Activated CD8-positive, alpha-beta memory T cell treated with anti-CD3 and anti-CD28 coated beads, Interleukin-2, amount 10 ng/mL, durations not matched to agents 7 days and 5 days (primary cell): Measurements from ENCODE around the gene OR8S1. TPM values are rescaled to one million over a fixed set of nuclear protein-coding genes. Genes with fewer than 3 reads are reported as not detected.
"Not testable (repeated sequence)": the region's sequence is repeated elsewhere in the genome, so short reads cannot be mapped to it uniquely, and the experiment has no call there.

Experiments
- ATAC-seq: fragments of 150-1000 bp; cut with Tn5 transposase; one replicate; pipeline ENCODE4 v1.10.0; 2021; ENCODE audit warnings: moderate library complexity
- CTCF ChIA-PET: fragments of 350-600 bp; sonication (Branson Sonifier 250); formaldehyde crosslinking; loops from one replicate; lab custom pipeline; 2021; ENCODE audit warnings: antibody characterized with exemption; lab: Charles Lee
- DNase-seq: peaks from one replicate; pipeline ENCODE4 v3.0.0-alpha.2; 2020
- H3K27ac Mint-ChIP-seq: one replicate; pipeline ENCODE4 v1.8.0; 2021; ENCODE audit warnings: mild to moderate bottlenecking, mixed read lengths
- H3K27me3 Mint-ChIP-seq: one replicate; pipeline ENCODE4 v1.8.0; 2021; ENCODE audit warnings: mixed read lengths
- H3K36me3 Mint-ChIP-seq: one replicate; pipeline ENCODE4 v1.8.0; 2021; ENCODE audit warnings: mild to moderate bottlenecking, mixed read lengths
- H3K4me1 Mint-ChIP-seq: one replicate; pipeline ENCODE4 v1.8.0; 2021; ENCODE audit warnings: mixed read lengths
- H3K4me3 Mint-ChIP-seq: one replicate; pipeline ENCODE4 v1.8.0; 2021; ENCODE audit warnings: mild to moderate bottlenecking, moderate library complexity, mixed read lengths
- H3K9me3 Mint-ChIP-seq: one replicate; pipeline ENCODE4 v1.8.0; 2022; ENCODE audit warnings: low read depth, mixed read lengths
- total RNA-seq, 2 experiments: library from RNA; stranded (reverse); gene quantifications; one replicate each; pipeline ENCODE4 v1.2.3, GENCODE V29; 2021

The OR8S1 gene
- total RNA-seq, 2 experiments from 2014 or later = not detected

DNA sequence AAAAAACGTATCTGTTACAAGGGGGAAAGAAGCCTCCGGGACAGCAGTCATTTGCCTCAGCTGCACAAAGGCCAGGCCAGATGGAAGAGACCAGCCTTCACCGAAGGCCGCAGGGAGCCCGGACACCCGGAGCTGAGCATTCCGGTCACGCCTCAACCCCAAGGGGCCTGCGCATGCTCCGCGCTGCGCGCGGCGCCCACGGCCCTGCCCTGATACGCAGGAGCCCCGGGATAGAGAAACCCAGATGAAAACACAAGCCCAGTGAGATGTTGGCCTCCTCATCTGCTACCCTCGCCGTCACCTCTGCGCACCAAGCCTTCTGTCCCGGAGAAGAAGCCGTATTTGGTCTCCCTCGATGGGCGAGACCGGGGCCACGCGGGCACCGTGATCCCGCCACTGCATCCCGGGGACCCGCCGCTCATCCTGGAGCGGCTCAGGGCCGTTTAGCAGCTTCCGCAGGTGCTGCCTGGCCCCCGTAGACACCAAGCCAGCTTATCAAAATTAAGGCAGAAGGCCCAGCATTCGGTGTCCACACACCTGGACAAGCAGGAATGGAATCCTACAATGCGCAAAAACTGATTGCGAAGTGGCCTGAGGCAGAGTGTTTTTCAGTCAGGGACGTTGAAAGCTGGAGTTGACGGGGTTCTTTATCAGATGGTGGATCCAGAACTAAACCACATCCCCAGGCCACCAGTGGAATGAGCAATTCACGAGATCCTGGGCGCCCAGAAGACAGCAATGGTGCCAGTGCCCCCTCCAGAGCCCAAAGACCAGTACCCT lies 2.6 kb downstream of the OR8S1 start:
- H3K4me1 Mint-ChIP-seq = peaks cover 2% of the 10 kb centered on the region
- DNase-seq = no peak
- no peak overlapping the region for H3K27ac Mint-ChIP-seq
- H3K4me3 Mint-ChIP-seq = no peak overlapping the region
- no peaks in the 10 kb centered on the region for H3K27me3 Mint-ChIP-seq
- no peaks in the 10 kb centered on the region for H3K36me3 Mint-ChIP-seq
- ATAC-seq = no peak
- no peaks in the 10 kb centered on the region for H3K9me3 Mint-ChIP-seq
- CTCF ChIA-PET = interaction anchor here (1.1 kb wide), 1 partner anchor 14 kb away, joined by 3 read pairs; no protein-coding TSS in a partner anchor

- Mint-ChIP-seq H3K9me3 (no peaks in the 10 kb centered on the region), H3K4me1 (peaks cover 2% of the 10 kb centered on the region), H3K27me3 (peaks cover 2% of the 10 kb centered on the region), H3K27ac (no peak overlapping the region), H3K36me3 (no peaks in the 10 kb centered on the region), H3K4me3 (no peak overlapping the region)
- DNase-seq (no peak), ATAC-seq (no peak)
- CTCF ChIA-PET = no interaction called here
These were observed 7.2 kb downstream of the OR8S1 start for GRCh38 chr12:48532601-48533000.

- Mint-ChIP-seq H3K4me3 (no peak overlapping the region), H3K27ac (no peak overlapping the region), H3K4me1 (peaks cover 7% of the 10 kb centered on the region), H3K27me3 (peaks cover 2% of the 10 kb centered on the region), H3K36me3 (no peaks in the 10 kb centered on the region), H3K9me3 (no peaks in the 10 kb centered on the region)
- ATAC-seq (no peak), DNase-seq (no peak)
- CTCF ChIA-PET = interaction anchor here (0.8 kb wide), 1 partner anchor 81 kb away, joined by 3 read pairs; no protein-coding TSS in a partner anchor
These were observed 11.2 kb downstream of the OR8S1 start for GRCh38 chr12:48536602-48537001.

GRCh38 chr12:48542300-48542928 lies 17.0 kb downstream of the OR8S1 start:
- Mint-ChIP-seq H3K36me3 (no peaks in the 10 kb centered on the region), H3K27me3 (peaks cover 12% of the 10 kb centered on the region), H3K4me1 (peaks cover 5% of the 10 kb centered on the region), H3K27ac (no peak overlapping the region), H3K9me3 (no peaks in the 10 kb centered on the region), H3K4me3 (no peak overlapping the region)
- no peak for ATAC-seq
- CTCF ChIA-PET = interaction anchor here (0.6 to 7.0 kb wide), 9 partner anchors 12 to 254 kb away, joined by 3 to 81 read pairs (median 3); no protein-coding TSS in a partner anchor
- peak; percentile 60 for DNase-seq

DNA sequence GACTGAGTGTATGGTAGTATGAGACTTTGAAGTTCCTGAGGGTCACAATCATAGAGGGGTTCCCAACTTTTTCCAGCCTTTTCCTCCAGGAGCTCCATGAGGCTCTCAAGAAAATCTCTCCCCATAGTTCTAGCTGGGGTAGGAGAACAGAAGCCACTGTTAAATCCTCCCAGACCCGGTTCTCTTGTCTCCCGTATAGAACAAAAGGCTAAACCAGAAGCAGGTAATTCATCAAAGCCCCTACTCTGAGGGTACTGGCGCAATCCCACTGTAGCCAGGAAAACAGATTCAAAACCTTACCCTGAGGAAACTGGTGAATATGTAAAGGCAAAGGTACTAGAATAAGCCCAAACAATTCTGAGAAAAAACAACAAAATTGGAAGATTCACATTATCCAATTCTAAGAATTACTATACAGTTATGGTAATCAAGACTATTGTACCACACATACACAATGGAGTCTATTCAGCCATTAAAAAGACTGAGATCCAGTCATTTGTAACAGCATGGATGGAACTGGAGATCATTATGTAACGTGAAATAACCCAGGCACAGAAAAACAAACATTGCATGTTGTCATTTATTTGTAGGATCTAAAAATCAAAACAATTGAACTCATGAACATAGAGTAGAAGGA lies 20.5 kb downstream of the OR8S1 start:
- no peaks in the 10 kb centered on the region for H3K4me1 Mint-ChIP-seq
- ATAC-seq (no peak), DNase-seq (no peak)
- CTCF ChIA-PET = interaction anchor here (7.0 kb wide), 1 partner anchor 72 kb away, joined by 81 read pairs; no protein-coding TSS in a partner anchor
- peaks cover 34% of the 10 kb centered on the region for H3K27me3 Mint-ChIP-seq
- no peaks in the 10 kb centered on the region for H3K9me3 Mint-ChIP-seq
- H3K27ac Mint-ChIP-seq = no peak overlapping the region
- no peak overlapping the region for H3K4me3 Mint-ChIP-seq
- H3K36me3 Mint-ChIP-seq = no peaks in the 10 kb centered on the region

DNA sequence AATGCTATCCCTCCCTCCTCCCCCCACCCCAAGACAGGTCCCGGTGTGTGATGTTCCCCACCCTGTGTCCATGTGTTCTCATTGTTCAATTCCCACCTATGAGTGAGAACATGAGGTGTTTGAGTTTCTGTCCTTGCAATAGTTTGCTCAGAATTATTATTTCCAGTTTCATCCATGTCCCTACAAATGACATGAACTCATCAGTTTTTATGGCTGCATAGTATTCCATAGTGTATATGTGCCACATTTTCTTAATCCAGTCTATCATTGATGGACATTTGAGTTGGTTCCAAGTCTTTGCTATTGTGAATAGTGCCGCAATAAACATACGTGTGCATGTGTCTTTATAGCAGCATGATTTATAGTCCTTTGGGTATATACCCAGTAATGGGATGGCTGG lies 21.6 kb downstream of the OR8S1 start:
- not testable (repeated sequence) for H3K27ac Mint-ChIP-seq, H3K4me3 Mint-ChIP-seq, H3K9me3 Mint-ChIP-seq, H3K4me1 Mint-ChIP-seq, DNase-seq, H3K36me3 Mint-ChIP-seq, ATAC-seq
- CTCF ChIA-PET = interaction anchor here (7.0 kb wide), 1 partner anchor 71 kb away, joined by 81 read pairs; no protein-coding TSS in a partner anchor
- H3K27me3 Mint-ChIP-seq = peaks cover 34% of the 10 kb centered on the region

DNA sequence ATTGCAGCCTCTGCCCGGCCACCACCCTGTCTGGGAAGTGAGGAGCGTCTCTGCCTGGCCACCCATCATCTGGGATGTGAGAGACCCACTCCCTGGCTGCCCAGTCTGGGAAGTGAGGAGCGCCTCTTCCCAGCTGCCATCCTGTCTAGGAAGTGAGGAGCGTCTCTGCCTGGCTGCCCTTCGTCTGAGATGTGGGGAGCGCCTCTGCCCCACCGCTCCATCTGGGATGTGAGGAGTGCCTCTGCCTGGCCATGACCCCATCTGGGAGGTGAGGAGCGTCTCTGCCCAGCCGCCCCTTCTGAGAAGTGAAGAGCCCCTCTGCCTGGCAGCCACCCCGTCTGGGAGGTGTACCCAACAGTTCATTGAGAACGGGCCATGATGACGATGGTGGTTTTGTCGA lies 26.2 kb downstream of the OR8S1 start:
- H3K27ac Mint-ChIP-seq, ATAC-seq: not testable (repeated sequence)

DNA sequence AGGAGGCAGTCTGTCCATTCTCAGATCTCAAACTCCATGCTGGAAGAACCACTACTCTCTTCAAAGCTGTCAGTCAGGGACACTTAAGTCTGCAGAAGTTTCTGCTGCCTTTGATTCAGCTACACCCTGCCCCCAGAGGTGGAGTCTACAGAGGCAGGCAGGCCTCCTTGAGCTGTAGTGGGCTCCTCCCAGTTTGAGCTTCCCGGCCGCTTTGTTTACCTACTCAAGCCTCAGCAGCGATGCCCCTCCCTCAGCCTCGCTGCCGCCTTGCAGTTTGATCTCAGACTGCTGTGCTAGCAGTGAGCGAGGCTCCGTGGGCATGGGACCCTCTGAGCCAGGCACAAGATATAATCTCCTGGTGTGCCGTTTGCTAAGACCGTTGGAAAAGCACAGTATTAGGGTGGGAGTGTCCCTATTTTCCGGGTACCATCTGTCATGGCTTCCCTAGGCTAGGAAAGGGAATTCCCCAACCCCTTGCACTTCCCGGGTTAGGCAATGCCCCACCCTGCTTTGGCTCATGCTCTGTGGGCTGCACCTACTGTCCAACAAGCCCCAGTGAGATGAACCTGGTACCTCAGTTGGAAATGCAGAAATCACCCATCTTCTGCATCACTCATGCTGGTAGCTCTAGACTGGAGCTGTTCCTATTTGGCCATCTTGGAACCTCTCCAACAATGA lies 28.4 kb downstream of the OR8S1 start:
- H3K9me3 Mint-ChIP-seq, H3K4me3 Mint-ChIP-seq, DNase-seq, H3K36me3 Mint-ChIP-seq, H3K4me1 Mint-ChIP-seq, H3K27ac Mint-ChIP-seq, ATAC-seq, CTCF ChIA-PET: not testable (repeated sequence)
- H3K27me3 Mint-ChIP-seq = peaks cover 30% of the 10 kb centered on the region

More for the DNA sequence above, 26.2 kb downstream of the OR8S1 start:
- DNase-seq, H3K4me3 Mint-ChIP-seq, CTCF ChIA-PET, H3K4me1 Mint-ChIP-seq, H3K9me3 Mint-ChIP-seq, H3K36me3 Mint-ChIP-seq: not testable (repeated sequence)
- peaks cover 37% of the 10 kb centered on the region for H3K27me3 Mint-ChIP-seq

GRCh38 chr12:48556631-48557030 lies 31.2 kb downstream of the OR8S1 start:
- Mint-ChIP-seq H3K4me3 (no peak overlapping the region), H3K27me3 (peaks cover 22% of the 10 kb centered on the region), H3K4me1 (no peaks in the 10 kb centered on the region), H3K9me3 (peaks cover 3% of the 10 kb centered on the region), H3K27ac (no peak overlapping the region), H3K36me3 (no peaks in the 10 kb centered on the region)
- ATAC-seq (no peak), DNase-seq (no peak)
- CTCF ChIA-PET = no interaction called here

DNA sequence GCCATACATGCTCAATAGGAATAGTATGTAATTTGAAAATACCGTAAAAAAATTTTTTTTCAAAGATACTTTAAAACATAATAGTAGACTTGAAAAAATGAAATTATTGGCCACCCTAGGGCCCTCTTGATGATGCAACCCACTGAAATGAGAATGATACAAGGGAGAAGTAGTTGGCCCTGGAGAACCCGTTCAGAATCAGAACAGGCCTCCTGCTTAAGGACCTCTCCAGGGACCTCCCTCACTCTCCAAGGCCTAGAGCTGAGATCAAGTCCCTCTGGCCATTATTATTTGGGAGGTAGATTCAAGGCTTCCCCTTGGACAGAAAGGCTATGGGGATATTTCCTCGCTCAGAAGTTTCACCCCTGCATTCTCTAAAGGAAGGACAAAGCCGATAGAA lies 32.5 kb downstream of the OR8S1 start:
- Mint-ChIP-seq H3K9me3 (peaks cover under 1% of the 10 kb centered on the region), H3K4me1 (no peaks in the 10 kb centered on the region)
- CTCF ChIA-PET = no interaction called here

GRCh38 chr12:48567731-48568130 lies 42.3 kb downstream of the OR8S1 start:
- DNase-seq (no peak), ATAC-seq (no peak)
- Mint-ChIP-seq H3K4me3 (no peak overlapping the region), H3K27me3 (peaks cover 14% of the 10 kb centered on the region), H3K27ac (no peak overlapping the region), H3K4me1 (no peaks in the 10 kb centered on the region), H3K9me3 (no peaks in the 10 kb centered on the region), H3K36me3 (no peaks in the 10 kb centered on the region)
- CTCF ChIA-PET = no interaction called here

More for the DNA sequence above, 32.5 kb downstream of the OR8S1 start:
- Mint-ChIP-seq H3K36me3 (no peaks in the 10 kb centered on the region), H3K27me3 (peaks cover 22% of the 10 kb centered on the region), H3K4me3 (no peak overlapping the region), H3K27ac (no peak overlapping the region)
- ATAC-seq = no peak
- no peak for DNase-seq

- Mint-ChIP-seq H3K9me3 (no peaks in the 10 kb centered on the region), H3K4me1 (no peaks in the 10 kb centered on the region), H3K27ac (no peak within 1 kb of the TSS), H3K27me3 (peaks cover 19% of the 10 kb centered on the region), H3K4me3 (no peak within 1 kb of the TSS), H3K36me3 (no peaks in the 10 kb centered on the region)
- CTCF ChIA-PET = interaction anchor here (1.0 kb wide), 1 partner anchor 29 kb away, joined by 3 read pairs; no protein-coding TSS in a partner anchor
- DNase-seq = no peak
- no peak for ATAC-seq
These were observed 44.5 kb downstream of the OR8S1 start, which contains the start of gene LALBA for GRCh38 chr12:48569946-48570345. Gene LALBA (minus strand): TSS chr12:48570046. CDS start chr12:48570020, 26 bp downstream.

DNA sequence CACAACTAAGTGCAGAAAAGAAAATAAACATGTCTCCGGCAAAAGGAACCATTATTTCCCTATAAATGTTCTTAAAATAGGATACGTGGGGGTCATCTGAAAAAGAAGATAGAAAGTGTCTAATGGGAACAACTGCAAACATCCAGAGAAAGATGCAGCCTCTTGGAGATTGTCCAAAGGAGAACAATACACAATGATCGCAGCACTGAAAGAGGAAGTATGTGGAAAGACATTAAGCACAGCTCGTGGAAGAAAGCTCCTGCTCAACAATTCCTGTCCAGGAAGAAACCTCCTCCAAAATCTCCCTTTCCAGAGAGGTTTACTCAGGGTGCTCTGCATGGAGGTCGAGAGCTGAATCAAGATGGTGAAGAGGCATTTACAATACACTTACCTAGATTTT lies 46.9 kb downstream of the OR8S1 start:
- no peaks in the 10 kb centered on the region for H3K36me3 Mint-ChIP-seq
- DNase-seq (no peak), ATAC-seq (no peak)
- CTCF ChIA-PET = no interaction called here
- H3K27me3 Mint-ChIP-seq = peaks cover 18% of the 10 kb centered on the region
- H3K9me3 Mint-ChIP-seq = no peaks in the 10 kb centered on the region
- H3K4me3 Mint-ChIP-seq = no peak overlapping the region
- H3K4me1 Mint-ChIP-seq = no peaks in the 10 kb centered on the region
- no peak overlapping the region for H3K27ac Mint-ChIP-seq
